Panc1 (cell line): ENCODE results near the gene CAMK1D.

ENCODE experiments used
- CTCF ChIP-seq: fragments of 450-650 bp; IDR thresholded peaks from 2 replicates; pipeline ENCODE4 v1.5.1; 2017; ENCODE audit warnings: mild to moderate bottlenecking
- POLR2AphosphoS5 ChIP-seq: IDR thresholded peaks from 2 replicates; pipeline ENCODE4 v1.6.1; 2012; ENCODE audit warnings: mild to moderate bottlenecking, low read depth, low read length, moderate library complexity
- SIN3A ChIP-seq: IDR thresholded peaks from 2 replicates; pipeline ENCODE4 v1.6.1; 2012; ENCODE audit warnings: low read depth, mild to moderate bottlenecking, low read length, moderate library complexity, borderline replicate concordance; ENCODE audit not compliant: insufficient read depth

- TF ChIP-seq CTCF, result no peak
- TF ChIP-seq POLR2AphosphoS5, result no peak
- no peak for TF ChIP-seq SIN3A
These were observed 281.9 kb downstream of the CAMK1D start for GRCh38 chr10:12631216-12631615.
